Activated T-cell treated with anti-CD3 and anti-CD28 coated beads for 48 hours (primary cell): Measurements from ENCODE around the gene FOS.

Experiments
- DNase-seq: peaks from one replicate; pipeline ENCODE4 v3.0.0-alpha.2; 2020; ENCODE audit warnings: low read depth

Gene FOS

DNA sequence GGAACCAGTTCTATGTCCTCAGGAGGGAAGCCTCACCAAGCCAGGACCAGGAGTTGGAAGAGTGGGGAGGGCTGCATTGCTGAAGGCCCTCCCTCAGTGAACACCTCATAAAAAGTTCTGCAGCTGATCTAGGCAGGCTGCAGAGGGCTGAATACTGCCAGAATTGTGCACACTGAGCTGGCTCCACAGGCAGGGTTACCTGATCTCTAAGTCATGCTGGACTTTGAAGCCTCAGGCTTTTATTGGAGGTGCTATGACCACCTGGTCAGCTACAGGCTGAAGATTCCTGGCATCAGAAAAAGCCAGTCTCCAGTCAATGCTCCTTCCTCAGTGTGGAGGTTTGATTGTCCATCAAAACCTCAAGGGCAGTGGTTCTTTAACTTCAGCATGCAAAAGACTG, 39.7 kb downstream of the FOS start:
- DNase-seq, result no peak

GRCh38 chr14:75319021-75319420, 40.4 kb downstream of the FOS start:
- DNase-seq, result no peak

- no peak for DNase-seq
Measured at GRCh38 chr14:75320196-75320595, 41.6 kb downstream of the FOS start.

DNA sequence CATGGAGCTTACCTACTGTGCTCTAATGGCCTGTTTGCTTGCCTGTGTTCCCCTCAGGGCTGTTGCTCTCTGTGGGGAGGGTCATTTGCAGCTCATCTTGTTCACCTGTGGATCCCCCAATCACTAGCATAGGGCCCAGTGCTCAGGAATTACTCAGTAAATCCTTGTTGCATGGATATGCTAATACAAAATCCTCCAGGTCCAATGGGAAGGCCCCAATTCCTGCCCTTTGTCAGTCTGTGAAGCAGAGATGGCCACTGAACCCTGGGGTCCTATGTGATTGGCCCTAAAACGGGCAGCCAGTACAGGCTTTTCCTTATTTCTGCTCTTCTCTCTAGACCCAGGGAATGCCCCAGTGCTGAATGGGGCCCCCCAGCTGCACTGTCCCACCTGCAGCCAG, 44.1 kb downstream of the FOS start:
- no peak for DNase-seq

- no peak for DNase-seq
Measured at GRCh38 chr14:75323571-75323970, 44.9 kb downstream of the FOS start.

DNA sequence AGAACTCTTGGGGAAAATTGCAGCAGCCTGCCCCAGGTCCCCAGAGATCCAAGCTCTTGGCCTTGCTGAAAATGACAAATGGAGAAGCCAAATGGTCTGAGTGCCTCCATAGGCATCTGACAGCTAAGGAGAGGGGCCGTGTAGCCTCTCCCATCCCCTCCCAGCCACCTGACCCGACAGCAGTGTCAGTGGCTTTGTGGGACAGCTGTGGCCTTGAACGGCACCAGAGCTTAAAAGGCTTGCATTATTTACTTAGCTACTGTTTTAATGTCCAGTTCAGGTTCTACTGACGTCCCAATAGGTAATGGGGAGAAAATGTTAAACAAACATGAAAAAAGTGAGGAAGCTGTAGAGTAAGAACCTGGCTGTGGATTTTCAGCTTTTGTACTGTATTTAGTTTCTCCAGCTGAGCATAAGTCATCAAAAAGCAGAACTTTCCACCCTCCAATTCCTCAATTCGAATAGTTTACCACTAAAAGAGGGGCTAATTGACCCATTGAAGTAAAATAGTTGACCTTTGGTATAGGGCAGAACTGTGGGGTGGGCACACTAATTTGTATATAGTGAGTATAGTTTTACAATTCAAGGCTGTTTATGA, 50.0 kb downstream of the FOS start:
- no peak for DNase-seq

- DNase-seq, result no peak
Measured at GRCh38 chr14:75329369-75329768, 50.7 kb downstream of the FOS start.

DNA sequence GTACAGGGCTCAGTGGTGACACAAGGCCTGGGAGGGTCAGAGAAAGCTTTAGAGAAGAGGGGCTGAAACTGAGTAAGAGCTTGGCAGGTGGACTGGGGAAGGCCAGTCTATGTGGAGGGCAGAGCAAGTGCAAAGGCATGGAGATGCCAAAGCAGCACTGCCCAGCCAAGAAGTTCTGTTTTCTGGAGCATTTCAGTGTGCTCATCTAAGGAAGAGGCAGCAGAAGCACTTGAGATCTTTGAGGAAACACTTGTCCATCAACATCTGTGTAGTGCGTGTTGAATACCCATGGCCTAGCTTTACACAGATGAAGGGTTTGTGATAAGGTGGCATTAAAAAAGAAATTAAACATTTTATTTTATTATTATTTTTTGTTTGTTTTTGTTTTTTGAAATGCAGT, 52.8 kb downstream of the FOS start:
- no peak for DNase-seq
